ENCODE data around the gene ZC3H7B. TPM values are rescaled to one million over a fixed set of nuclear protein-coding genes. Genes with fewer than 3 reads are reported as not detected.

The ZC3H7B gene
- total and polyA plus RNA-seq, 12 donors: 21.4 to 51.5 (median 36.0) TPM

- no peak for ATAC-seq
- intact Hi-C loops (cut with DNase I): loop anchor here in 3 of 10 donors (5.0 to 10.0 kb wide), 2 partner anchors 68 to 175 kb away; partner anchors contain the start of gene ZC3H7B (in 3 of the 3)
- Histone ChIP-seq H3K4me1 (peaks cover 15 to 41% (median 27%) of the 10 kb centered on the region in 9 donors), H3K36me3 (peaks cover 0 to 18% (median 0%) of the 10 kb centered on the region in 9 donors), H3K4me3 (peak overlapping the region in 1 of 10 donors; percentile 61), H3K27ac (no peak overlapping the region), H3K27me3 (no peaks in the 10 kb centered on the region), H3K9me3 (no peaks in the 10 kb centered on the region)
- WGBS, 2 donors: 78 to 84% methylated on average over 9 of the region's 9 CpGs
- TF ChIP-seq CTCF (IDR thresholded peaks at IDR 0.05): no peak
- no peak for DNase-seq
These were observed 68.5 kb downstream of the ZC3H7B start for GRCh38 chr22:41369837-41370236.

- H3K4me1 ChIP-seq: peaks cover 3 to 21% (median 15%) of the 10 kb centered on the region in 9 donors
- no peak overlapping the region for H3K27ac ChIP-seq
- peaks cover 0 to 4% (median 0%) of the 10 kb centered on the region in 9 donors for H3K36me3 ChIP-seq
- 65 to 68% methylated on average over 6 of the region's 6 CpGs for WGBS, 2 donors
- intact Hi-C loops (cut with DNase I): no loop called here
- no peak overlapping the region for H3K4me3 ChIP-seq
- no peaks in the 10 kb centered on the region for H3K9me3 ChIP-seq
- H3K27me3 ChIP-seq: no peaks in the 10 kb centered on the region
- no peak for ATAC-seq
- TF ChIP-seq CTCF (IDR thresholded peaks at IDR 0.05): no peak
- DNase-seq: no peak
These were observed 76.5 kb downstream of the ZC3H7B start for GRCh38 chr22:41377846-41378245.

GRCh38 chr22:41380993-41381328 is 79.6 kb downstream of the ZC3H7B start:
- peaks cover 0 to 7% (median 0%) of the 10 kb centered on the region in 9 donors for H3K36me3 ChIP-seq
- no peaks in the 10 kb centered on the region for H3K27me3 ChIP-seq
- peak; percentile 58 to 82 (median 72) for ATAC-seq
- H3K4me1 ChIP-seq: peaks cover 9 to 43% (median 24%) of the 10 kb centered on the region in 9 donors
- peak in 1 of 2 donors; percentile 89 for DNase-seq
- H3K27ac ChIP-seq: peak overlapping the region; percentile 94 to 99 (median 96)
- peak overlapping the region in 9 of 10 donors; percentile 64 to 93 (median 84) for H3K4me3 ChIP-seq
- TF ChIP-seq CTCF (IDR thresholded peaks at IDR 0.05): no peak
- H3K9me3 ChIP-seq: no peaks in the 10 kb centered on the region
- intact Hi-C loops (cut with DNase I): loop anchor here in 3 of 10 donors (5.0 kb wide), 2 partner anchors 79 to 94 kb away; partner anchors contain the start of genes RANGAP1 (in 3 of the 3) and ZC3H7B (in 1 of the 3)
- WGBS, 2 donors: 1% methylated on average over 22 of the region's 22 CpGs

GRCh38 chr22:41381329-41382097 is 80.2 kb downstream of the ZC3H7B start, which contains the start of gene TEF:
TEF (plus strand) TSS chr22:41381942; CDS start chr22:41382045, 103 bp downstream.
- H3K27ac ChIP-seq: peak within 1 kb of the TSS; percentile 94 to 99 (median 96)
- no peaks in the 10 kb centered on the region for H3K9me3 ChIP-seq
- H3K4me1 ChIP-seq: peaks cover 9 to 43% (median 24%) of the 10 kb centered on the region in 9 donors
- peaks cover 0 to 8% (median 0%) of the 10 kb centered on the region in 9 donors for H3K36me3 ChIP-seq
- DNase-seq (peak; percentile 98 to 99), ATAC-seq (peak; percentile 89 to 93 (median 91))
- intact Hi-C loops (cut with DNase I): loop anchor here in 3 of 10 donors (5.0 kb wide), 2 partner anchors 79 to 94 kb away; partner anchors contain the start of genes RANGAP1 (in 3 of the 3) and ZC3H7B (in 1 of the 3)
- 1% methylated on average over 60 to 84 of the region's 84 CpGs for WGBS, 2 donors
- H3K4me3 ChIP-seq: peak within 1 kb of the TSS; percentile 61 to 93 (median 82)
- no peak for TF ChIP-seq CTCF (IDR thresholded peaks at IDR 0.05)
- no peaks in the 10 kb centered on the region for H3K27me3 ChIP-seq
